ENCODE data around the gene BAIAP2L2. TPM values are rescaled to one million over a fixed set of nuclear protein-coding genes. Genes with fewer than 3 reads are reported as not detected.
A peak's percentile ranks its signal among the peaks of the same experiment; 100 is the strongest.

Gene BAIAP2L2
- total RNA-seq, 1 experiment from 2014 or later, result 2.3 TPM

DNA sequence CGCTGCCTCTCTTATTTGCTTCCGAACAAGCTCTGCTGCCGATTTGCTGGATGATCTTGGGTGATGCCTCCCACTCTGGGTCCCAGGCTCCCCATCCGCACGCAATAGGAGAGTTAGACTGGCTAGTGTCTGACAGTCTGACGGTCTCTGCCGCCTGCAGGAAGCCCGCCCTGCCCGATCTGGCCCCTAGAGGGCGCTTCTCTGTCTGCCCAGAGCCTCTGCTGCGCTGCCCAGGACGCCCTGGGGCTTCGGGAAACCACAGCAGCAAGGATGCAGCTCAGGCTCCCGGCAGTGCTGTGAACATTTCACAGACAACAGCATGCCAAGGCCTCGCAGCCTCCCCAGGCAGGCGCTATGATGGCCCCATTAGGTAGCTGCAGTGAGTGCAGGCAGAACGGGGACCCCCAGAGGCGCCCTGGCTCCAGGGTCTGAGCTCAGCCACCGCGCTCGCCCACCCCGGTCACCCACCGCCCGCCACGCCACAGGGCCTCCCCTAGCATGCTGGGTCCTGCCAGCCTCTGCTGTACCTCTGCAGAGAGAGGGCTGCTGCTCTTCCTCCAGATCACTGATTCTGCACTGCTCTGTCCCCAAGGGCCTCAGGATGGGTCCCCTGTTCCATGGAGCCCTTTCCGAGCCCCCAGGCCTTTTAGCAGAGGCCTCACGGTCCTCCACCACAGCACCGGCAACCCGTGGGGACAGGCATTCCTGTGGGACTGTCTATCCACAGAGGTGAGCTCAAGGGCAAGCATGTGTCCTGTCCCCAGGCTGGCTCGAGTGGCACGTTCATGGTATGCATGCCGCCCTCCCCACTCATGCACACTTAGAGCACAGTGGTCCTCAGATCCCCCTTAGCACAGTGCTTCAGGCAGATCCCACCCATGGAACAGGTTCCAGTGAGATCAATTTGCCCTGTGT lies 4.3 kb upstream of the BAIAP2L2 start:
- H3K27ac Mint-ChIP-seq, result no peak overlapping the region
- Histone ChIP-seq H3K4me2 (ENCODE audit: insufficient read depth, insufficient read length, low read length) (no peak overlapping the region), H2BK120ac (ENCODE audit: low read depth, low read length, poor library complexity, severe bottlenecking) (no peak overlapping the region), H3K4ac (ENCODE audit: low read depth, low read length) (no peak overlapping the region), H4K20me1 (ENCODE audit: control insufficient read depth, insufficient read depth, insufficient read length) (peaks cover 2% of the 10 kb centered on the region), H3K79me2 (ENCODE audit: insufficient read depth, low read length) (no peaks in the 10 kb centered on the region), H3T11ph (ENCODE audit: low read length) (no peak overlapping the region), H3K23me2 (ENCODE audit: insufficient read length, low read depth, low read length, poor library complexity, severe bottlenecking) (no peaks in the 10 kb centered on the region), H2AK5ac (ENCODE audit: insufficient read length, low read length) (no peak overlapping the region), H4K8ac (replicated peaks; ENCODE audit: insufficient read length, low read depth, low read length) (no peak overlapping the region), H3K56ac (ENCODE audit: insufficient read length, low read depth, low read length) (no peak overlapping the region), H4K5ac (ENCODE audit: insufficient read length, low read depth, low read length) (no peak overlapping the region), H3K27ac (ENCODE audit: insufficient read length, low read depth, low read length) (no peak overlapping the region), H2AFZ (ENCODE audit: low read length) (no peak overlapping the region), H3K23ac (ENCODE audit: insufficient read length, low read depth, low read length) (no peak overlapping the region), H2BK15ac (ENCODE audit: low read depth, low read length) (no peak overlapping the region), H3K4me1 (ENCODE audit: insufficient read depth, low read length) (no peaks in the 10 kb centered on the region), H4K91ac (ENCODE audit: insufficient read length, low read depth, low read length) (no peak overlapping the region), H2BK20ac (ENCODE audit: low read depth, low read length, poor library complexity, severe bottlenecking) (no peak overlapping the region), H3K79me1 (ENCODE audit: insufficient read depth, low read depth, low read length, poor library complexity, severe bottlenecking) (no peaks in the 10 kb centered on the region), H3K27me3 (ENCODE audit: insufficient read depth, low read length) (no peaks in the 10 kb centered on the region), H2BK5ac (ENCODE audit: insufficient read length, low read length) (no peak overlapping the region), H2BK12ac (ENCODE audit: insufficient read length, low read depth, low read length) (no peak overlapping the region), H3K9ac (ENCODE audit: extremely low read depth, insufficient read length, low read length) (no peak overlapping the region), H3K9me3 (ENCODE audit: control insufficient read depth, low read depth, low read length) (no peaks in the 10 kb centered on the region), H3K14ac (ENCODE audit: insufficient read depth, low read length) (no peak overlapping the region), H3K18ac (ENCODE audit: insufficient read length, low read depth, low read length) (no peak overlapping the region)
- peaks cover 0 to 2% of the 10 kb centered on the region in 2 experiments; a peak in 2 of 5 replicates for H3K9me3 Mint-ChIP-seq
- no CpG with 5 or more reads among the region's 32 CpGs for WGBS (ENCODE audit: extremely low coverage, insufficient read length, low lambda C conversion rate)
- H3K4me3 Mint-ChIP-seq, result no peak overlapping the region
- TF ChIP-seq, protein P1, sequence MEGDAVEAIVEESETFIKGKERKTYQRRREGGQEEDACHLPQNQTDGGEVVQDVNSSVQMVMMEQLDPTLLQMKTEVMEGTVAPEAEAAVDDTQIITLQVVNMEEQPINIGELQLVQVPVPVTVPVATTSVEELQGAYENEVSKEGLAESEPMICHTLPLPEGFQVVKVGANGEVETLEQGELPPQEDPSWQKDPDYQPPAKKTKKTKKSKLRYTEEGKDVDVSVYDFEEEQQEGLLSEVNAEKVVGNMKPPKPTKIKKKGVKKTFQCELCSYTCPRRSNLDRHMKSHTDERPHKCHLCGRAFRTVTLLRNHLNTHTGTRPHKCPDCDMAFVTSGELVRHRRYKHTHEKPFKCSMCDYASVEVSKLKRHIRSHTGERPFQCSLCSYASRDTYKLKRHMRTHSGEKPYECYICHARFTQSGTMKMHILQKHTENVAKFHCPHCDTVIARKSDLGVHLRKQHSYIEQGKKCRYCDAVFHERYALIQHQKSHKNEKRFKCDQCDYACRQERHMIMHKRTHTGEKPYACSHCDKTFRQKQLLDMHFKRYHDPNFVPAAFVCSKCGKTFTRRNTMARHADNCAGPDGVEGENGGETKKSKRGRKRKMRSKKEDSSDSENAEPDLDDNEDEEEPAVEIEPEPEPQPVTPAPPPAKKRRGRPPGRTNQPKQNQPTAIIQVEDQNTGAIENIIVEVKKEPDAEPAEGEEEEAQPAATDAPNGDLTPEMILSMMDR (conservative IDR thresholded peaks at IDR 0.05), result peak; percentile 99
- H3K4me1 Mint-ChIP-seq, result peaks cover 2 to 14% of the 10 kb centered on the region in 2 experiments
- peak; percentile 91 for DNase-seq
- peaks cover 0 to 8% (median 2%) of the 10 kb centered on the region in 3 experiments; a peak in 5 of 7 replicates for H3K36me3 Mint-ChIP-seq (ENCODE audit: insufficient read depth in 1 of 3, low read depth in 3 of 3)
- peaks cover 1% of the 10 kb centered on the region; the same call in 1 of the 2 replicates for H3K27me3 Mint-ChIP-seq (ENCODE audit: low read depth)

Data from H9 (cell line).